Left lobe of liver (tissue), 2 donors: ENCODE data around the gene PTAFR. TPM values are rescaled to one million over a fixed set of nuclear protein-coding genes. Genes with fewer than 3 reads are reported as not detected.

ENCODE experiments used
- ATAC-seq: fragments of 200-7000 bp; cut with Tn5 transposase; one replicate; pipeline ENCODE4 v1.9.1; 2020; ENCODE audit warnings: mild to moderate bottlenecking, moderate library complexity
- DNase-seq: peaks from one replicate; pipeline ENCODE4 v3.0.0-alpha.2; 2020; ENCODE audit warnings: low spot score
- total RNA-seq: library from RNA; stranded (reverse); gene quantifications from one replicate; pipeline ENCODE4 v1.2.1, GENCODE V29; 2021
- donor health status: DM: no; HTN: no; CAD: no; lungs with moderate emphysema.
- donor health status: DM: no; HTN: yes; CAD: no.

Gene PTAFR
- total RNA-seq, 1 donor from 2014 or later: 0.70 TPM

DNA sequence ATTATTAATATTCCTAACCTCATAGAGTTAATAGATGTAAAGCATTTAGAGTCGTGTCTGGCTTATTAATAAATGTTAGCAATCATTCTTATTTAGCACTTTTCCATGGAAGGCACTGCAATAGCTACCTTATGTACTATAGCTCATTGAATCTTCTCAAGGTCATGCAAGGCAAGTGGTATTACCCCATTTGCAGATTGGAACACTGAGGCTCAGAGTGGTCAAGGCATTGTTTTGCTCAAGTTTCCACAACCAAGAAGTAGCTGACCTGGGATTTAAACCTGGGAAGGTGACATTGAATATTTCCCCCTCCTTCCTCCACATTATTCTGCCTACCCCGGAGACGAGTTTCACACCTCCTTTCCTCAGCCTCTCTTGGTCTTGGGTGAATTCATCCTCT lies 50.3 kb downstream of the PTAFR start:
- no peak for ATAC-seq
- no peak for DNase-seq

DNA sequence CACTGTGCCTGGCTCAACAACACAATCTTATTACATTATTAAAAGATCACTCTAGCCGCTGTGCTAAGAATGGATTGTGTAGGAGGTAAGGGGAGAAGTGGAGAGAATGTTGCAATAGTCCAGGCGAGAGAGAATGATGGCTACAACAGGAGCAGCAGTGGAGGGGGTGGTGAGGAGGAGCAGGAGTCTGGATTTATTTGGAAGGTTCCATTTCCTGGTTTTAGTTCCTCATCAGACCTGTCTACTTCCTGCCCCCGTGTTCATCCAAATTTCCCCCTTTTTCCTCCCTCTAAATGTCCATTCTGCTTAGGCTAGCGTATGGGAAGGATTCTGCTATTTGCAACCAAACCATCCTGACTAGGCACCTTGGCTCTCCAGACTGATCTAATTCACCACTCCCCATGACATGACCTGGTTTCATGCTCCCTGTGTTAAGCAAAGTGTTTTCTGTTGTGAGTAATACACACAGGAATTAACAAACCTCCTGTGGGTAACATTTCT lies 53.0 kb downstream of the PTAFR start:
- DNase-seq (no peak), ATAC-seq (no peak)

GRCh38 chr1:28122183-28122582 lies 54.3 kb downstream of the PTAFR start:
- ATAC-seq (no peak), DNase-seq (no peak)

GRCh38 chr1:28119556-28119955 lies 56.9 kb downstream of the PTAFR start:
- DNase-seq (no peak), ATAC-seq (no peak)

DNA sequence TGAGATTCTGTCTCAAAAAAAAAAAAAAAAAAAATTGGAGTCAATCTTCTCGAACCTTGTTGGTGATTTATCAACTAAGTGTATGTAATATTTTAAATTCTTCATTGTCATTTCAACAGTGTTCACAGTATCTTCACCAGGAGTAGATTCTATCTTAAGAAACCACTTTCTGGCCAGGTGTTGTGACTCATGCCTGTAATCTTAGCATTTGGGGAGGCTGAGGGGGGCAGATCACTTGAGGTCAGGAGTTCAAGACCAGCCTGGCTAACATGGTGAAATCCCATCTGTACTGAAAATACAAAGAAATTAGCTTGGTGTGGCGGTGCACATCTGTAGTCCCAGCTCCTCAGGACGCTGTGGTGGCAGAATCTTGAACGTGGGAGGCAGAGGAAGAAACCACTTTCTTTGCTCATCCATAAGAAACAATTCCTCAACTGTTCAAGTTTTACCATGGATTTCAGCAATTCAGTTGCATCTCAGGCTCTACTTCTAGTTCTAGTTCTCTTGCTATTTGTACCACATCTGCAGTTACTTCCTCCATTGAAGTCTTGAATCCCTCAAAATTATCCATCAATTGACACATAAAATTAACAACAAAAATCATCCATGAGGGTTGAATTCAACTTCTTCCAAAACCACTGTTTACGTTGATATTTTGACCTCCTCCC lies 57.7 kb downstream of the PTAFR start:
- ATAC-seq (no peak), DNase-seq (no peak)

GRCh38 chr1:28115267-28115666 lies 61.2 kb downstream of the PTAFR start:
- no peak for ATAC-seq

GRCh38 chr1:28114844-28115243 lies 61.6 kb downstream of the PTAFR start:
- DNase-seq (no peak), ATAC-seq (no peak)

More at GRCh38 chr1:28115267-28115666, 61.2 kb downstream of the PTAFR start:
- DNase-seq: no peak

DNA sequence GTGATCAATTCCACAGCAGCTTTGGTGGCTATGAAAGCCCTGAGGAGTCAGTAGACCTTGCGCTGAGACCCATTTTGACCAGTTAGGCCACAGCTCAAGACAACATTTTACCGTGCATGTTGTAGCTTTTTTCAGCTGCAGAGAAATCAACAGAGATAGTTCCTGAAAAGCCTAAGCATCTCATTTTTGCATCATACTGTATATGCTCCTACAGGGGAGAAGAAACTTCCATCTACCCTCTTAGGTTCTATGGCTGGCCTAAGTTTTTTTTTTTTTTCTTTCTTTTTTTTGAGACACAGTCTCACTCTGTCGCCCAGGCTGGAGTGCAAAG lies 63.3 kb downstream of the PTAFR start:
- no peak for ATAC-seq
- DNase-seq: no peak

- ATAC-seq (peak; percentile 51), DNase-seq (no peak)
These were observed 63.9 kb downstream of the PTAFR start for GRCh38 chr1:28112388-28113241.

- ATAC-seq: no peak
- no peak for DNase-seq
These were observed 65.3 kb downstream of the PTAFR start for GRCh38 chr1:28111157-28111556.

GRCh38 chr1:28110555-28110954 lies 65.9 kb downstream of the PTAFR start:
- ATAC-seq: no peak
- DNase-seq: no peak

DNA sequence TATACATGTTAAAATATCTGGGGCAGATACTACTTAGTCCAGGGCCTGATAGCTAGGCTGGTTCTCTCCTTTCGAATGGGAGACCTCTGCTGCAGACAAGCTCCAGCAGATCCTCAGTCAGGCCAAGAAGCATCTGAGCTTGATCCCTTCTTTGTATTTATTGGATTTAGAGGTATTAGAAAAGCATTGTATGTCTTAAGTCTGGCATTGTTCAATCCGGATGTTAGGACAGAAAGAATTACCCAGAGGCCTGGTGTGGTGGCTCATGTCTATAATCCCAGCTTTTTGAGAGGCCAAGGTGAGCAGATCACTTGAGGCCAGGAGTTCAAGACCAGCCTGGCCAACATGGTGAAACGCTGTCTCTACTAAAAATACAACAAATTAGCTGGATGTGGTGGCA lies 66.9 kb downstream of the PTAFR start:
- DNase-seq (no peak), ATAC-seq (no peak)

- no peak for DNase-seq
- no peak for ATAC-seq
These were observed 68.5 kb downstream of the PTAFR start for GRCh38 chr1:28108001-28108400.

GRCh38 chr1:28104866-28105467 lies 71.5 kb downstream of the PTAFR start:
- ATAC-seq (peak; percentile 63), DNase-seq (peak; percentile 44)

DNA sequence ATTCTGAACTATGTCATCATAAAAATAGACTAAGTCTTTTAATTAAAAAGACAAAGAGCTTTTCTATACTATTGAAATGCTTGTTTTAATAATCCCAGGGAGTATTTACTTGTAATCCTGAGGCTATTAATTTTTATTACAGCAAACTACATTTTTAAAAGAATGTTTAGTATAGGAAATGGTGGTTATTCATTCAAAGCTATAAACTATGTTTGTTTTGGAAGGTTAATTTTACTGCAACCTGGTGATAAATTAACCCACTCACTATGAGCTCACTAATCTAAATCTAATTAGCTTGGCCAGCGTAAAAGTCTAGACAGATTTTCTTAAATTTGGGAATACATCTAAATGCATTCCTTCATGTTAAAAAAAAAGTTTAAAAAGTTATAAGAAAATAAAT lies 74.3 kb downstream of the PTAFR start:
- DNase-seq (no peak), ATAC-seq (no peak)

DNA sequence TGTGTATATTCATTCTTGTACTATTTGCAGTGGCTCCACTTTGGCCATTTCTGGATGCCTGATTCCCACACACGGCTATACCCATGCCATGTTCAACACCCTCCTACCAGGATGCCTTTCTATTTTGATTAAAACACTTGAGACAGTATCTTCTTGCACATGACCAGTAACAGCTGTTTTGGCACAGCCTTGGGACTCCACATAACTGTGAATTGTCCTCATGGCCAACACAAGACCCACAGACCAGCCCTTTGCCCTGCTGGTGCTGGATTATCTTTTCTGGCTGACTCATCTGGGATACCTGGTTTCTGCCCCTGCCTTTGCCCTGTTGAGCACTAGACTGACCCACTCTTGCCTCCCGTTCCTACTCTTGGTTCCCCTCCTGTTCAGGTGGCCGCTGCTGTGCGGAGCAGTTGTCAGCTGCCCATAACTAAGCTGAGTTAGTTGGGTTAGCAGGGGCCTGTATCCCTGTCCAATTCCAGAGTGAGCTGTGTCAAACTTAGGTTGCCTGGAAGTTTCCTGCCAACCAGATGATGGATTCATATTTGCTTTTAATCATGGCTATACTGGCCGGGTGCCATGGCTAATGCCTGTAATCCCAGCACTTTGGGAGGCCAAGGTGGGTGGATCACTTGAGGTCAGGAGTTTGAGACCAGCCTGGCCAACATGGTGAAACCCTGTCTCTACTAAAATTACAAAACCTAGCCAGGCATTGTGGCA lies 77.3 kb downstream of the PTAFR start:
- ATAC-seq (no peak), DNase-seq (peak; percentile 40)

Other genes with a start within 250 kb of the PTAFR start
- 0.50 TPM for gene SMPDL3B, start 241.7 kb downstream of the PTAFR start, total RNA-seq
- 8.5 TPM for gene XKR8, start 216.7 kb downstream of the PTAFR start, total RNA-seq
- 6.9 TPM for gene EYA3, start 88.1 kb downstream of the PTAFR start, total RNA-seq
- gene DNAJC8, start 56.3 kb upstream of the PTAFR start, total RNA-seq: 23.6 TPM
- gene ATP5IF1, start 59.4 kb upstream of the PTAFR start, total RNA-seq: 128 TPM
- 15.2 TPM for gene SESN2, start 82.8 kb upstream of the PTAFR start, total RNA-seq
- gene MED18, start 152.3 kb upstream of the PTAFR start, total RNA-seq: 16.3 TPM
- gene PHACTR4, start 193.1 kb upstream of the PTAFR start, total RNA-seq: 23.5 TPM